ENCODE results near the gene RALGAPB. TPM values are rescaled to one million over a fixed set of nuclear protein-coding genes. Genes with fewer than 3 reads are reported as not detected.

The RALGAPB gene
- total RNA-seq, 2 donors from 2014 or later = 45.6 to 50.6 TPM

DNA sequence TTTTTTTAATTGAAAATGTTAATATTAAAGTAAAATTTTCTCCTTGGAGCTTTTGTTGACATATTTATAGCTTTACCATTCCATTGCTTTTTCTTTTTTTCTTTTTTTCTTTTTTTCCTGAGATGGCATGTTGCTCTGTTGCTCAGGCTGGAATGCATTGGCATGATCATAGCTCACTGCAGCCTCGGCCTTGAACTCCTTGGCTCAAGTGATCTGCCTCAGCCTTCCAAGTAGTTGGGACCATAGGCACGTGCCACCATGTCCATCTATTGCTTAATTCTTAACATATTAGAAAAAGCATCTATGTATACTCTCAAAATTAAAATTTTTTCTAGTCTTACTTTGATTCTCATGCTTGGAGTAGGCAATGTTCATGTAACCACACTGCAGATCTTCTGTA lies 43.0 kb downstream of the RALGAPB start:
- no peak for DNase-seq (ENCODE audit: low spot score)
- Histone ChIP-seq H3K4me1 (replicated peaks) (no peaks in the 10 kb centered on the region), H3K27me3 (replicated peaks; ENCODE audit: insufficient read depth) (no peaks in the 10 kb centered on the region), H3K9me3 (no peaks in the 10 kb centered on the region), H3K36me3 (no peaks in the 10 kb centered on the region), H3K4me3 (no peak overlapping the region), H3K27ac (no peak overlapping the region)
- TF ChIP-seq POLR2A (IDR thresholded peaks at IDR 0.05) = no peak
- TF ChIP-seq POLR2AphosphoS5 (IDR thresholded peaks at IDR 0.05) = no peak
- TF ChIP-seq, protein P1, sequence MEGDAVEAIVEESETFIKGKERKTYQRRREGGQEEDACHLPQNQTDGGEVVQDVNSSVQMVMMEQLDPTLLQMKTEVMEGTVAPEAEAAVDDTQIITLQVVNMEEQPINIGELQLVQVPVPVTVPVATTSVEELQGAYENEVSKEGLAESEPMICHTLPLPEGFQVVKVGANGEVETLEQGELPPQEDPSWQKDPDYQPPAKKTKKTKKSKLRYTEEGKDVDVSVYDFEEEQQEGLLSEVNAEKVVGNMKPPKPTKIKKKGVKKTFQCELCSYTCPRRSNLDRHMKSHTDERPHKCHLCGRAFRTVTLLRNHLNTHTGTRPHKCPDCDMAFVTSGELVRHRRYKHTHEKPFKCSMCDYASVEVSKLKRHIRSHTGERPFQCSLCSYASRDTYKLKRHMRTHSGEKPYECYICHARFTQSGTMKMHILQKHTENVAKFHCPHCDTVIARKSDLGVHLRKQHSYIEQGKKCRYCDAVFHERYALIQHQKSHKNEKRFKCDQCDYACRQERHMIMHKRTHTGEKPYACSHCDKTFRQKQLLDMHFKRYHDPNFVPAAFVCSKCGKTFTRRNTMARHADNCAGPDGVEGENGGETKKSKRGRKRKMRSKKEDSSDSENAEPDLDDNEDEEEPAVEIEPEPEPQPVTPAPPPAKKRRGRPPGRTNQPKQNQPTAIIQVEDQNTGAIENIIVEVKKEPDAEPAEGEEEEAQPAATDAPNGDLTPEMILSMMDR (IDR thresholded peaks at IDR 0.05) = no peak
- WGBS = 67% methylated on average over 2 of the region's 2 CpGs
- intact Hi-C loops (cut with DNase I) = no loop called here

DNA sequence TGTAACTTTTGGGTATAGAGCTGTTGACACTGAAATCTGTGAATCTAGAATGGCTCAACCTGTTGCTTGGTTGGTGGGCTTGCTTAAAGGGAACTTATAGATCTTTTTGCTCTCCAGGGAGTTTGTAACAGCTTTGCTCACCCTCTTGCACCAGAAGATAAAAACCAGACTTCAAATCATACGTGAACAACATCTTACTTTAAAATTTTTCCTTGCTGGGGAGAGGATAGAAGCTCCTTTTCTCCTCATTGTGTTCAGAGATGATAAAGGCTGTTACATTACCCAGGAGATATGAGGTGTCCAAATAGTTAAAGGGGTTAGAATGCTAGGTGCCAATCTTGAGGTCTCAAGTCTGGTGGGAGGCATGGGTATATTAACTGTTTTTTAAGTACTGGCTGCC lies 46.8 kb downstream of the RALGAPB start:
- intact Hi-C loops (cut with DNase I) = no loop called here
- WGBS = 77% methylated on average over 1 of the region's 1 CpG
- Histone ChIP-seq H3K4me3 (no peak overlapping the region), H3K36me3 (no peaks in the 10 kb centered on the region), H3K9me3 (no peaks in the 10 kb centered on the region), H3K27me3 (replicated peaks; ENCODE audit: insufficient read depth) (no peaks in the 10 kb centered on the region), H3K27ac (no peak overlapping the region), H3K4me1 (replicated peaks) (no peaks in the 10 kb centered on the region)
- TF ChIP-seq POLR2A (IDR thresholded peaks at IDR 0.05) (no peak), POLR2AphosphoS5 (IDR thresholded peaks at IDR 0.05) (no peak)
- TF ChIP-seq, protein P1 (IDR thresholded peaks at IDR 0.05) = no peak
- no peak for DNase-seq (ENCODE audit: low spot score)

DNA sequence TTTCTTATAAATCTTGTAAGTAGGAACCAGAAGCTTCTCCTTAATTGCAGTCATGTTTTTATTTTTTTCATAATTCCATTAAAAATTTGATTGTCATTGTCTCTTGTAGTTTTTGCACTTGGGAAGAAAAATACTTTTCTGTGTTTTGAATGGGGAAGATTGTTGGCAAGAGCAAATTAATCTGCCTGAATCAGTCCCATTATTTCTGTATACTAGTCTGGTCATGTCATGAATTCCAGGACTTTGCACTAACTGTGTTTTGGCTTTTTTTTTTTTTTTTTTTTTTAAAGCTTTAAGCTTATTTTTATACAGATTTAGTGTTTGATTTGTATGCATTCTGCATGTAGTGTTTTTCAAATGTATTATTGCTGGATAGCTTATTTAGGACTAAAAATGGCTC lies 47.6 kb downstream of the RALGAPB start:
- H3K9me3 ChIP-seq = no peaks in the 10 kb centered on the region
- no peaks in the 10 kb centered on the region for H3K36me3 ChIP-seq
- no peak for DNase-seq (ENCODE audit: low spot score)
- no peak for TF ChIP-seq POLR2A (IDR thresholded peaks at IDR 0.05)
- no peak for TF ChIP-seq POLR2AphosphoS5 (IDR thresholded peaks at IDR 0.05)
- TF ChIP-seq, protein P1 (IDR thresholded peaks at IDR 0.05) = no peak
- H3K27ac ChIP-seq = no peak overlapping the region
- H3K4me1 ChIP-seq (replicated peaks) = no peaks in the 10 kb centered on the region
- no peaks in the 10 kb centered on the region for H3K27me3 ChIP-seq (replicated peaks; ENCODE audit: insufficient read depth)
- intact Hi-C loops (cut with DNase I) = no loop called here
- H3K4me3 ChIP-seq = no peak overlapping the region

DNA sequence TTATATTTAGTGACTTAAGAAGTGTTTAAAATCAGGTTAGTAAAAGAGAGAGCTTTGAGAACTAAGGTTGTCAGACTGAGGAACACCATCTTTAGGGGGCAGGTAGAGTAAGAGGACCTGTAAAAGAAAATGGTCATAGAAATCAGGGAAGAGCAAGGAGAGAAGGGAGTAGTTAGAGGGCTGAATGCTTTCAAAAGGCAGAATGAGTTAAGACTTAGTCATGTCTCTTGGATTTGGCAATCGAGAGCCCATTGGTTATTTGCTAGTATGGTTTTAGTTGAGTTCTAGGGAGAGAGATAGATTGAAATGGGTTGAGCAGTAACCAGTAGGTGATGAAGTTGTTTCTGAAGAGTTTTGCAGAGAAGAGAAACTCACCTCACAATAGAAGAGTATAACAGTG lies 51.1 kb downstream of the RALGAPB start:
- intact Hi-C loops (cut with DNase I) = no loop called here
- Histone ChIP-seq H3K9me3 (no peaks in the 10 kb centered on the region), H3K4me1 (replicated peaks) (no peaks in the 10 kb centered on the region), H3K27me3 (replicated peaks; ENCODE audit: insufficient read depth) (no peaks in the 10 kb centered on the region), H3K4me3 (no peak overlapping the region), H3K27ac (no peak overlapping the region), H3K36me3 (no peaks in the 10 kb centered on the region)
- DNase-seq (ENCODE audit: low spot score) = no peak
- TF ChIP-seq POLR2AphosphoS5 (IDR thresholded peaks at IDR 0.05) (no peak), POLR2A (IDR thresholded peaks at IDR 0.05) (no peak)
- TF ChIP-seq, protein P1 (IDR thresholded peaks at IDR 0.05) = no peak
- WGBS = 97% methylated on average over 1 of the region's 1 CpG

DNA sequence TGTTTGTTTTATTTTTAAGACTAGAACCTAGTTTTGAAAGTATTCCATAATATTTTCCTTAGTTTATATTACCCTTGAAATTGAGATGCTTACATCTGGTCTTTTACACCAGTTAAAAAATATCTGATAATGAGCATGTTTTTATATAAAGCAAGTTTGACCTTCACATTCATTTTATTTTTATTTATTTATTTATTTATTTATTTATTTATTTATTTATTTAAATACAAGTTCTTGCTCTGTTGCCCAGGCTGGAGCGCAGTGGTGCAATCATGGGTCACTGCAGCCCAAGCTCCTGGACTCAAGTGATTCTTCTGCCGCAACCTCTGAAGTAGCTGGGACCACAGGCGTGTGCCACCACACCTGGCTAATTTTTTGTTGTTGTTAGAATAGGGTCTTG lies 55.5 kb downstream of the RALGAPB start:
- Histone ChIP-seq H3K27ac (no peak overlapping the region), H3K36me3 (no peaks in the 10 kb centered on the region), H3K27me3 (replicated peaks; ENCODE audit: insufficient read depth) (no peaks in the 10 kb centered on the region), H3K4me3 (no peak overlapping the region), H3K4me1 (replicated peaks) (no peaks in the 10 kb centered on the region), H3K9me3 (no peaks in the 10 kb centered on the region)
- DNase-seq (ENCODE audit: low spot score) = no peak
- TF ChIP-seq POLR2A (IDR thresholded peaks at IDR 0.05) = no peak
- TF ChIP-seq, protein P1 (IDR thresholded peaks at IDR 0.05) = no peak
- no peak for TF ChIP-seq POLR2AphosphoS5 (IDR thresholded peaks at IDR 0.05)
- intact Hi-C loops (cut with DNase I) = no loop called here
- WGBS = 97% methylated on average over 3 of the region's 3 CpGs
